Measurements from ENCODE around the gene ANKMY2. TPM values are rescaled to one million over a fixed set of nuclear protein-coding genes. Genes with fewer than 3 reads are reported as not detected.

Gene ANKMY2
- total RNA-seq, 1 donor from 2014 or later = 28.9 TPM

- no peak for DNase-seq
- Histone ChIP-seq H3K27ac (replicated peaks) (no peak overlapping the region), H3K4me3 (peak overlapping the region; percentile 50), H3K9me3 (replicated peaks) (no peaks in the 10 kb centered on the region), H3K36me3 (no peaks in the 10 kb centered on the region), H3K4me1 (peaks cover 24% of the 10 kb centered on the region), H3K27me3 (ENCODE audit: low read depth) (no peaks in the 10 kb centered on the region)
- intact Hi-C loops (cut with micrococcal nuclease) = no loop called here
- TF ChIP-seq CTCF (IDR thresholded peaks at IDR 0.05; ENCODE audit: borderline replicate concordance) = no peak
Observed at GRCh38 chr7:16586081-16586874, 59.3 kb downstream of the ANKMY2 start.

GRCh38 chr7:16585540-16585939 lies 60.0 kb downstream of the ANKMY2 start:
- Histone ChIP-seq H3K4me1 (peaks cover 22% of the 10 kb centered on the region), H3K27me3 (ENCODE audit: low read depth) (no peaks in the 10 kb centered on the region), H3K4me3 (no peak overlapping the region), H3K36me3 (no peaks in the 10 kb centered on the region), H3K9me3 (replicated peaks) (no peaks in the 10 kb centered on the region), H3K27ac (replicated peaks) (no peak overlapping the region)
- no peak for TF ChIP-seq CTCF (IDR thresholded peaks at IDR 0.05; ENCODE audit: borderline replicate concordance)
- no peak for DNase-seq
- intact Hi-C loops (cut with micrococcal nuclease) = no loop called here

- TF ChIP-seq CTCF (IDR thresholded peaks at IDR 0.05; ENCODE audit: borderline replicate concordance) = no peak
- H3K27ac ChIP-seq (replicated peaks) = no peak overlapping the region
- H3K4me3 ChIP-seq = no peak overlapping the region
- peaks cover 15% of the 10 kb centered on the region for H3K4me1 ChIP-seq
- no peaks in the 10 kb centered on the region for H3K27me3 ChIP-seq (ENCODE audit: low read depth)
- intact Hi-C loops (cut with micrococcal nuclease) = no loop called here
- H3K36me3 ChIP-seq = no peaks in the 10 kb centered on the region
- H3K9me3 ChIP-seq (replicated peaks) = no peaks in the 10 kb centered on the region
- DNase-seq = no peak
Observed at GRCh38 chr7:16583834-16584233, 61.7 kb downstream of the ANKMY2 start.

- no peak overlapping the region for H3K4me3 ChIP-seq
- H3K27me3 ChIP-seq (ENCODE audit: low read depth) = no peaks in the 10 kb centered on the region
- intact Hi-C loops (cut with micrococcal nuclease) = no loop called here
- no peak overlapping the region for H3K27ac ChIP-seq (replicated peaks)
- TF ChIP-seq CTCF (IDR thresholded peaks at IDR 0.05; ENCODE audit: borderline replicate concordance) = no peak
- H3K9me3 ChIP-seq (replicated peaks) = no peaks in the 10 kb centered on the region
- H3K36me3 ChIP-seq = no peaks in the 10 kb centered on the region
- peaks cover 8% of the 10 kb centered on the region for H3K4me1 ChIP-seq
- no peak for DNase-seq
Observed at GRCh38 chr7:16581286-16581685, 64.3 kb downstream of the ANKMY2 start.

GRCh38 chr7:16579216-16579615 lies 66.3 kb downstream of the ANKMY2 start:
- no peak overlapping the region for H3K4me3 ChIP-seq
- TF ChIP-seq CTCF (IDR thresholded peaks at IDR 0.05; ENCODE audit: borderline replicate concordance) = no peak
- intact Hi-C loops (cut with micrococcal nuclease) = no loop called here
- no peak for DNase-seq
- no peaks in the 10 kb centered on the region for H3K27me3 ChIP-seq (ENCODE audit: low read depth)
- peaks cover 8% of the 10 kb centered on the region for H3K4me1 ChIP-seq
- no peaks in the 10 kb centered on the region for H3K9me3 ChIP-seq (replicated peaks)
- H3K36me3 ChIP-seq = no peaks in the 10 kb centered on the region
- no peak overlapping the region for H3K27ac ChIP-seq (replicated peaks)

Data from left ventricle myocardium inferior (tissue), 1 donor.